ENCODE results near the gene CPSF7.

DNA sequence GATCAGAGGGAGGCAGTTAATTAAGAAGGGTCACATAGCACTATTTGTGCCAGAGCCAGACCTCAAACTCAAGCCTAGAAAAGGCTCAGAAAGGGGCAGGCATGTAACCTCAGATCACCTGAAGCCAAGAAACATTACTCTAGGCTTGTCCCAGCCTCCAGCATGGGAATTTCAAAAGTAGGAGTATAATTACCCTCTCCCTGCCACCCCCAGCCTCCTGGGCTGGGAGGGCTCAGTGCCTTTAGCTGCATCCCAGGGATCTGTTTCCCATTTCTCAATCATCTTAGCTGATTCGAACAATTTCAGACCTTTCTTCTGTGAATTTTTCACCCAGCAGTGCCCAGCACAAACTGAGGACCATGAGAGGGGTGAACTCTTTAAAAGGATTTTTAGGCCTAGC, 45.7 kb upstream of the CPSF7 start:
- TF ChIP-seq POLR2A (IDR thresholded peaks at IDR 0.05; ENCODE audit: low read depth, low read length), result no peak
- TF ChIP-seq TAF1 (IDR thresholded peaks at IDR 0.05; ENCODE audit: borderline replicate concordance, low read depth, low read length), result no peak
- no peak for TF ChIP-seq POLR2AphosphoS5 (IDR thresholded peaks at IDR 0.05; ENCODE audit: low read depth, low read length)

Measured in GM12892 (cell line).